ENCODE results near the gene CTNNA2. TPM values are rescaled to one million over a fixed set of nuclear protein-coding genes. Genes with fewer than 3 reads are reported as not detected.

CTNNA2 gene
- total and polyA plus RNA-seq, 12 donors: 0.09 to 0.57 (median 0.15) TPM; not detected in 9

DNA sequence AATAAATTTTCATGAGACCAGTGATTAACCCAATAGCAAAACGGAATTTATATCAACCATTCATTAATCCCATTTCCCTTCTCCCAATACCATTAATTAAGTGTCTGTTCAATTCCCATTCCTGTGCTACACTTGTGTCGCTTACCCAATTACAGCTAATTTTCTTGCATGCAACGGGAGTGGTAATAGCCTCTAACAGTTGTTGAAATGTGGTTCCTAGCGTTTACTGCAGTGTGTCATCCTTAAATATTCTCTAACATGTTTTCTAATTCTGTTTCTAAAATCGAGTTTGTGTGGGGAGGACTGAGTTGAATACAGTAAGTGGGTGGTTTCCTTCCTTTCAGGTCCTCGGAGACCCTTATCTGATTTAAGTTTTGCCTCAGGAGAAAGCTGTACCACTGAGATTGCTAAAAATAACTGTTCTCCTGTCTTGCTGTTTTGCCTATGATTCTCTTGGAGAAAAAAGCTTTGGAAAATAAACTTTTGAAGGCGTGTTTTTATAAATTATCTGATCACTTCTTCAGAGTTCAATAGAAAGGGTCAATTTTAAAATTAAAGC lies 851.0 kb downstream of the CTNNA2 start:
- peak in 6 of 8 donors; percentile 15 to 89 (median 84) for ATAC-seq
- Histone ChIP-seq H3K27ac (peak overlapping the region in 7 of 10 donors; percentile 12 to 73 (median 46)), H3K27me3 (no peaks in the 10 kb centered on the region), H3K9me3 (no peaks in the 10 kb centered on the region), H3K4me1 (peaks cover 0 to 32% (median 8%) of the 10 kb centered on the region in 9 donors), H3K36me3 (no peaks in the 10 kb centered on the region), H3K4me3 (peak overlapping the region in 2 of 10 donors; percentile 4 to 25)
- WGBS, 2 donors: 25 to 33% methylated on average over 7 of the region's 7 CpGs
- TF ChIP-seq, protein P1, sequence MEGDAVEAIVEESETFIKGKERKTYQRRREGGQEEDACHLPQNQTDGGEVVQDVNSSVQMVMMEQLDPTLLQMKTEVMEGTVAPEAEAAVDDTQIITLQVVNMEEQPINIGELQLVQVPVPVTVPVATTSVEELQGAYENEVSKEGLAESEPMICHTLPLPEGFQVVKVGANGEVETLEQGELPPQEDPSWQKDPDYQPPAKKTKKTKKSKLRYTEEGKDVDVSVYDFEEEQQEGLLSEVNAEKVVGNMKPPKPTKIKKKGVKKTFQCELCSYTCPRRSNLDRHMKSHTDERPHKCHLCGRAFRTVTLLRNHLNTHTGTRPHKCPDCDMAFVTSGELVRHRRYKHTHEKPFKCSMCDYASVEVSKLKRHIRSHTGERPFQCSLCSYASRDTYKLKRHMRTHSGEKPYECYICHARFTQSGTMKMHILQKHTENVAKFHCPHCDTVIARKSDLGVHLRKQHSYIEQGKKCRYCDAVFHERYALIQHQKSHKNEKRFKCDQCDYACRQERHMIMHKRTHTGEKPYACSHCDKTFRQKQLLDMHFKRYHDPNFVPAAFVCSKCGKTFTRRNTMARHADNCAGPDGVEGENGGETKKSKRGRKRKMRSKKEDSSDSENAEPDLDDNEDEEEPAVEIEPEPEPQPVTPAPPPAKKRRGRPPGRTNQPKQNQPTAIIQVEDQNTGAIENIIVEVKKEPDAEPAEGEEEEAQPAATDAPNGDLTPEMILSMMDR (IDR thresholded peaks at IDR 0.05): no peak
- no peak for DNase-seq
- intact Hi-C loops (cut with DNase I): loop anchor here in 2 of 10 donors (5.0 kb wide), 1 partner anchor 118 kb away; no protein-coding TSS in a partner anchor

GRCh38 chr2:80364524-80365212 lies 851.8 kb downstream of the CTNNA2 start:
- Histone ChIP-seq H3K27ac (peak overlapping the region in 6 of 10 donors; percentile 18 to 73 (median 44)), H3K4me1 (peaks cover 0 to 32% (median 8%) of the 10 kb centered on the region in 9 donors), H3K4me3 (no peak overlapping the region), H3K9me3 (no peaks in the 10 kb centered on the region), H3K36me3 (no peaks in the 10 kb centered on the region), H3K27me3 (no peaks in the 10 kb centered on the region)
- DNase-seq: no peak
- TF ChIP-seq, protein P1 (IDR thresholded peaks at IDR 0.05): no peak
- WGBS, 2 donors: 77 to 81% methylated on average over 6 of the region's 6 CpGs
- intact Hi-C loops (cut with DNase I): loop anchor here in 2 of 10 donors (5.0 kb wide), 1 partner anchor 118 kb away; no protein-coding TSS in a partner anchor
- ATAC-seq: no peak

DNA sequence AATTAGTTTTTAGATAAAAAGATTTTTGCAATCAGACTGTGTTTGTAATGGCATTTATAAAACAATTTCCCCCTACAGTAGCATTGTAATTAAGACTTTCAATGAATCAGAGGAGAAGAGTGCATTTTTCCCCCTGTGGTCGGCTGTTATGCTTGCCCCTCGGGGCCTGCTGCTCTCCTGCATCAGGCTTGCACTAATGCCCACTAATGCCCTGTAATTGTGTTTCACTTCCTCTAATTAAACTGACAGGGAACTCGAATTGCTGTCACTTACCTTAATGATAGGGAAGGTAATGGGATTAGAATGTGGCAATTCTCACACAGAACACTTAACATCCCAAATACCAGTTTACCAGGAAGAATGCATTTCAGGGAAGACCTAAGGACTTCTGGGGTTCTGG lies 852.9 kb downstream of the CTNNA2 start:
- TF ChIP-seq, protein P1 (IDR thresholded peaks at IDR 0.05): no peak
- H3K4me1 ChIP-seq: peaks cover 0 to 32% (median 8%) of the 10 kb centered on the region in 9 donors
- 50 to 56% methylated on average over 3 of the region's 3 CpGs for WGBS, 2 donors

DNA sequence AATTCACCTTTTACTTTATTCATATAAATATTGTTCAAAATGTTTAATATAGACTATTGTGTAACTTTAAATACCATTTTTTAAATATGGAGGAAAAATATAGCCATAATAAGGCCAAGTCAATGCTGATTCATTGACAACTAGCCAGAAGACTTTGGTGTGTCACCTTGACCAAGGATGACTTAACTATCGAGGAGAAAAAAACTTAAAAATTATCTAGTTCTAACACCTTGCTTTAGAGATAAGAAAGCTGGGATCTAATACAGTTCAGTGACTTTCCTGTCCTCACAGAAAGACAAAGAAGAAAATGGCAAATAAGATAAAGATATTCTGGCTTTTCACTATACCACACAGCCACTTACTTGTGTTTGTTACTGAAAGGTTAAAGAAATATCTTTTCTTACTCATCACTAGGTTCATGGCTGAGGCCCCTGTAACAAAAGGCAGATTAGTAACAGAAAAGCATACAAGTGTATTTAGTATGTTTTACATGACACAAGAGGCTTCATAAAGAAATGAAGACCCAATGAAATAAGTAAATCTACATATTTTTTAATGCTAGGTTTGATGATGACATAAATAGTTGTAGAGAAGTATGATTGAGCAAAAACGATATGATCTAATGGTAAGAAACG lies 857.6 kb downstream of the CTNNA2 start:
- Histone ChIP-seq H3K36me3 (no peaks in the 10 kb centered on the region), H3K4me3 (no peak overlapping the region), H3K9me3 (no peaks in the 10 kb centered on the region), H3K27me3 (no peaks in the 10 kb centered on the region), H3K27ac (no peak overlapping the region), H3K4me1 (peaks cover 0 to 12% (median 0%) of the 10 kb centered on the region in 9 donors)
- WGBS, 2 donors: 83 to 86% methylated on average over 3 of the region's 3 CpGs
- intact Hi-C loops (cut with DNase I): no loop called here
- TF ChIP-seq, protein P1 (IDR thresholded peaks at IDR 0.05): no peak
- DNase-seq: no peak
- ATAC-seq: no peak

More for the DNA sequence above, 852.9 kb downstream of the CTNNA2 start:
- Histone ChIP-seq H3K27me3 (no peaks in the 10 kb centered on the region), H3K27ac (no peak overlapping the region), H3K9me3 (no peaks in the 10 kb centered on the region), H3K4me3 (no peak overlapping the region), H3K36me3 (no peaks in the 10 kb centered on the region)
- no peak for ATAC-seq
- intact Hi-C loops (cut with DNase I): no loop called here
- no peak for DNase-seq

Data from heart right ventricle (tissue), 16 donors.